Activated CD8-positive, alpha-beta memory T cell treated with anti-CD3 and anti-CD28 coated beads, Interleukin-2, amount 50 U/mL, for 4 hours (primary cell): Measurements from ENCODE around the gene RETREG1.
"Not testable (repeated sequence)": the region's sequence is repeated elsewhere in the genome, so short reads cannot be mapped to it uniquely, and the experiment has no call there.

Experiments used
- DNase-seq: peaks from one replicate; pipeline ENCODE4 v3.0.0-alpha.2; 2020

The RETREG1 gene

DNA sequence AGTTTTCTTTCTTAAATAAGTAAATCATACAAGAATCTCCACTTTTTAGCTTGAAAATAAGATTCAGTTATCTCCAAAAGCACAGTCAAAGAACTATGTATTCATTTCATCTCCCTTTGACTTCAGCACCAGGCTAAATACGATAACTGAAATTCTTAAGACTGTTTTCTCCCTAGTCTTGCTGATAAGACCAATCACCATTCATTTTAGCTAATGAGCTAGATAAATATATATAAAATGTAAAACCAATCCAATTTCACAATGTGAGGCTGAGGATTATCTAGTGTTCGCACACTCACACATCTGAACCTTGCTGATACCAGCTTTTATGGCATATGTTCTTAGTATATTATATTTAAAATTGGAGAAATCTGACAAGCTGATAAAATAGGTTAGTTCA, 133.9 kb downstream of the RETREG1 start:
- DNase-seq: no peak

DNA sequence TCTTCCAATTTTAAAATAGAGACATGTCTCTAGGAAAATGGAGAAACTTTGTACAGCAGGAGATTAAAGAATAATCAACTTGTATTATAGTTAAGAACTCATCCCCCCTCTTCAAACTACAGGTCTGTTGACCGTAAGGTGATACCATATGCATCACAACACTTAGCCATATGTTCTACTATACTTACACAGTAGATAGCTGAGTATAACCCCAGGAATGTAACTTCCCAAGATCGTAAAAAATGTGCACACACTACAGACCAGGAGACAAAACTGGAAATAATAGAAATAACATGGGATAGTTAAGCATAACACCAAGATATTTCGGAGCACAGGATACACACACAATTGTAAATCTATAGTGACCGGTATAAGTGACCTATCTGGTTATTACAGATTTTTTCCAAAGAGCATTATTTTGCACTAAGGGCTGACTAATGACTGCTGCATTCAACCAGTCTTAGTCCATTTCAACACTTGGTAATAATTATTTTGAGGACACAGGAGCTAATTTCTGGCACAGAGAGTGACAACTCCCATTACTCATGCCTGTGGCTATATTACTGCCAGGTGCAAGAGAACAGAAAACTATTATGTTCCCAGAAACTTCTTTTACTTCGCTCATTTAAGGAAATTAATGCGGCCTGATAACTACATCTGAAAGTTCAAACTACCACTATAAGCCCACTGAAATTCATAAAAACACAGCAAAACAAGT, 135.8 kb downstream of the RETREG1 start:
- DNase-seq: no peak

DNA sequence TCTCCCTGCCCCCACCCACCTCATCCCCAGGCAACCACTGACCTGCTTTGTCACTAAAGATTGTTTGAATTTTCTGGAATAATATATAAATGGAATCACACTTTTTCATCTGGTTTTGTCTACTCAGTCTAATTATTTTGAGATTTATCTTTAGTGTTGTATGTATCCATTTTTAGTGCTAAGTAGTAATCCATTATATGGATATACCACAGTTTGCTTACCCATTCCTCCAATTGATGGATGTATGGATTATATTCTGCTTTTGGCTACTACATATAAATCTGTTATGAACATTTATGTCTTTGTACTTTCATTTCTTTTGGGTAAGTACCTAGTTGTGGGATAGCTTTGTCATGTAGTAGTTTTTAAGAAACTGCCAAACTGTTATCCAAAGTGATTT, 136.7 kb downstream of the RETREG1 start:
- DNase-seq: no peak

- no peak for DNase-seq
Measured at GRCh38 chr5:16477541-16477940, 139.3 kb downstream of the RETREG1 start.

GRCh38 chr5:16476417-16476816, 140.4 kb downstream of the RETREG1 start:
- DNase-seq: not testable (repeated sequence)

DNA sequence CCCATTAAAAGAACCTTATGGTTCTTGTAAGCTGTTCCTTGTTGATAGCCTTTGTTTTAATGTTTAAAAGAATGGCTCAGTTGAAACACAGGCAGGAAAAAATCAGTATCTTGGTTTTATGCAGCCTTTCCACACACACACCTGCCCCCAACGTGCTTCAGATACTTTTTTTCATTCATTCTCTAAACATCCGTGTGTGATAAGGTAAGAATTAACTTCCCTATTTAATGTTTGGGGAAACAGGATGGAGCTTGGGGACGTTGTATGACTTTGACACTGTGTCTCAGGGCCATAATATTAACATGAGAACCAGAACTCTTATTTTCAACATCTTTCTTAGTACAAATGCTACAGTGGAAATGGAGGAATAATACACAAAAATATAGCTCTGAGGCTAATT, 145.4 kb downstream of the RETREG1 start:
- no peak for DNase-seq

DNA sequence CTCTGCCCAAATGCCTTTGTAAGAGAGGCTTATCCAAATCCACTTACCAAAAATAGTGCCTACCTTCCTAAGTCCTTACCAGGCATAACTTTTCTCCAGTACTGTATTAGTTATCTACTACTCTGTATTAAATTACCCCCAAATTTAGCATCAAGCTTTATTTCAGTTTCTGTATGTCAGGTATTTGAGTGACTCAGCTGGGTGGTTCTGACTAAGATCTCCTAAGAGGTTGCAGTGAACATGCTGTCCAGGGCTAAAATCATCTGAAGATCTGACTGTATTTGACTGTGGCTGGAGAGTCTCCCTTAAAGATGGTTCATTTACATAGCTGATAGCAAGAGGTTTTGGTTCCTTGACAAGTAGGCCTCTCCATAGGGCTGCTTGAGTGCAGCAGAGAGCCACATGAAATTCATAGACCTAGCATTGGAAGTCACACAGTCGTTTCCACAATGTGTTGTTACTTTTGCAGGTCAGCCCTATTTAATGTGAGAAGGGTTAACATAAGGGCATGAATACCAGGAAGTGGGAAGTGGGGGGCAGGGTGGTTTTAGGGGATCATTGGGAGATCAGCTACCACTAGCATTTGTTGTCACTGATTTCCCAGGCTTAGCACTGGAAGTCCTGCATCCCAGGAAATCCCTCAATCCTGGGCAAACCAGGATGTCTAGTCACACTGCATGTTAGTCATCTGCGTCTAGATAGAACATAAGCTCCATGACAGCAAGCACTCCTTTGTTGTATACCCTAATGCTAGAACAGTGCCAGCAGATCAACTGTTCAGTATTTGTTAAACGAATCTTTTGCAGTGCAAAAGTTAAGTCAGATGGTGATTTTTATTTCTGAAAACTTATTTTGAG, 149.2 kb downstream of the RETREG1 start:
- DNase-seq: no peak

DNA sequence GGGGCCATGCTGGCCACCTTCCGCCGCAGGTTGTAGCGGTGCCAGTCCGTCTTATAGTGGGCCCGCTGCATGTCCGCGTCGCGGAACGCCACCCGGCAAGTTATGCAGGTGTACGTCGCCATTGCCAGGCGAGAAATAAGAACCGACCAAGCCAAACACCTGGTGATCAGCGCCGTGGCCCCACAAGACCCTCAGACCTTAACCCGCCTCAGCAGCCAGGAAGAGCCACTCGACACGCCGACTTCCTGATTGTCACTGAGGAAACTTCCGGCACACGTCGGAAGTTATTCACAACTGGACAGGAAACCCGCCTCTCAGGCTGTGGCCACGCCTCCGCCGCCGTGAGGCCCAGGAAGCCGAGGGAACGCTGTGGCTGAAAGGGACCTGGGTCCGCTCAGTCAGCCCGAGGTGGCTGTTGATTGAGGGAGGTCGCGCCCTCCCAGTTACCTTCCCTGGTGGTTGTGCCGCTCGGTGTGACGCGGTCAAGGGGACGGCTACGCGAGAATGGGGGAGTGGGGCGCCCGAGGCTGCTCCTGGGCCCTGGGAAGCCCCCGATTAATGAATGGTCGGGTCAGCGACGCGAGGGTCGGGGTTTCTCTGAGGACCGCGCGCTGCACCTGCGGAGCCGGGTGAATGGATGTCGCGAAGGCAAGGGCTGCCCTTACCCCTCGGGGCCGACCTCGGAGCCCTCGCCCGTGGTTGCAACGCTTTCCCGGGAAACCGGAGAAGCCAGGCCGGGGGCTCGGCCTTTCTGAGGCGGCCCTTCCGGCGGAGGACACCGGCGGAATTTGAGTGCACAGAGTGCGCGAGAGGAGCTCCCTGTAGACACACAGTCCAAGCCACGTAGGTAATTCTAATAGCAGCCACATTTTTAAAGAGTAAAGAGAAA, 151.0 kb downstream of the RETREG1 start, which contains the start of gene ZNF622:
TSS of gene ZNF622 (minus strand) at position 257 of the 889 bp plus-strand sequence. CDS start at position 122, 135 bp downstream.
- peak; percentile 87 for DNase-seq

GRCh38 chr5:16464664-16465543, 151.9 kb downstream of the RETREG1 start:
- DNase-seq: no peak

DNA sequence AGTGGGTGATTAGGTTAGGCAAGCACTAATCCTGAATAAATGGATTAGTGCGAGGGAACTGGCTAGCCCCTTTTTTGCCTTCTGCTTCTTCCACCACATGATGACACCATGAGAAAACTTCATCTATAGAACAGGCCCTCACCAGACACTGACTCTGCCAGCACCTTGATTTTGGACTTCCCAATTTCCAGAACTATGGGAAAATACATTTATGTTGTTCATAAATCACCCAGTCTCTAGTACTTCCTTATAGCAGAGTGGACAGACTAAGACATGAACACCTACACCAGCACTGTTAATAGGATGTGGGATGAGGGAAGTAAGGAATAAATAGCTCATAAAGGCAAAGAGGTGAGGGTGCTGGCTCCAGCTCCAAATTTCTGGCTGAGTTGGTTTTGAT, 152.6 kb downstream of the RETREG1 start:
- DNase-seq: no peak

- DNase-seq: no peak
Measured at GRCh38 chr5:16461782-16462181, 155.0 kb downstream of the RETREG1 start.

GRCh38 chr5:16461026-16461425, 155.8 kb downstream of the RETREG1 start:
- no peak for DNase-seq

DNA sequence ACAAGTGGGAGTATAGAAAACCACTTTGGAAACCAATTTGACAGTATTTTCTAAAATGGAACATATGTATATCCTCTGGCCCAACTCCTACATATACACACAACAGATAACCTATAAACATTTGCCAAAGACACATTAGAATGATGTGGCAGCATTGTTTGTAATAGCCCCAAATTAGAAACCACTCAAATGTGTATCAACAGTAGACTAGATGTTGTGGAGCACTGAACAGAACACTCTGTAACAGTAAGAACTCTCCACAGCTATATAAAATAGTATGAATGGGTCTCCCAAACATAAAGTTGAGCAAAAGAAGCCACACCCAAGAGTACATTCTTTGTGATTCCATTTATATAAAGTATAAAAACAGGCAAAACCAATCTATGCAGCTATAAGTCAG, 157.3 kb downstream of the RETREG1 start:
- no peak for DNase-seq

DNA sequence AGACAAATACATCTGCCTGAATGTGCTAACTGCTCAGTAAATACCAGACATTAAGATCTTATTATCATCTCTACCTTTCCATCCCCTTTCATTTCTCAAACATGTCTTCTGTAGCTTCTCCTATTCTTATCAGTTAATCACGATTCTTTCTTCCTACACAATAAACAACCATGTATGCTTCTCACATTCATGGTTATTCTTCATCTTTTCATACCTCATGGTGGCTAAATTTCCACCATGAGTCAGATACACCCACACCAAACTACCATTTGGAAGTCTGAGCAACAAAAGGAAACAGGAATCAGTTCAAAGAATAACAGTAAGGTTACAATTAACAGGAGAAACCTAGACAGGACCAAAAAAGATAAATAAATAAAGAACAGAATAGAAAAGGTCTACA, 158.9 kb downstream of the RETREG1 start:
- DNase-seq: no peak

DNA sequence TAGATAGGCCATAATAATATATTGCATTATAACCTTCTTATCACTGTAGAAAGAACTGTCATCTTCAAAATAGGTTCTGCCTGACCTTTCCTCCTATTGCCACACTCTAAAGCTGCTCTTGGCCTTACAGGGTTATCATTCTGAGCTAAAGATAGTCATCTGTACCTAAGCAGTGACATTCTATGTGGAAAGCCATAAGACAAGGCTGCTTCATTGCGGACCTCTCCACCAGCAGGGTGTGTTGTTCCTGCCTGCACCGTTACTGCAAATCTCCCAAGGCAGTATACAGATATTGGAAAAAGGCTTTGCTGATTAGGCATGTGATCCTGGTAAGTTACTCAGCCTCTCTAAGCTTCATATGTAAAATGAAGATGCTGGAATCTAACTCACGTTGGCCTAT, 159.3 kb downstream of the RETREG1 start:
- DNase-seq: no peak

GRCh38 chr5:16456103-16456832, 160.5 kb downstream of the RETREG1 start:
- peak; percentile 22 for DNase-seq

DNA sequence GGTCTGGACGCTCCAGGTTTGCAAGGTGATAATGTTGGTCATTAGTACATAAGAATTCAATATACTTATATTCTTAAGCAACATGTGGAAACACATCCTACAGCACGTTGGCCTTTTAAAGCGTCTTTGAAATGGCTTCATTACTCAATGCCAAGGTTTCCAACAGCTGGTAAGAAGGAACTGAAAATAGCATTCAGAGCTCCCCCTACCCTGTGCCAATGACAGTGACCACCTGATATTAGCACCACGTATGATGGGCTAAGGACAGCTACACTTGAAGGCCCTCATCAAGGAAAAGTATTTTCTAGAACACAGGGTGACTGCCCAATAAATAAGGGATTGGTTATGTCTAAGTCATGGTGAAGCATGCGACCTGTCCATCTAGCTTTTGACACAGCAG, 161.1 kb downstream of the RETREG1 start:
- no peak for DNase-seq

GRCh38 chr5:16454686-16455085, 162.1 kb downstream of the RETREG1 start:
- no peak for DNase-seq

DNA sequence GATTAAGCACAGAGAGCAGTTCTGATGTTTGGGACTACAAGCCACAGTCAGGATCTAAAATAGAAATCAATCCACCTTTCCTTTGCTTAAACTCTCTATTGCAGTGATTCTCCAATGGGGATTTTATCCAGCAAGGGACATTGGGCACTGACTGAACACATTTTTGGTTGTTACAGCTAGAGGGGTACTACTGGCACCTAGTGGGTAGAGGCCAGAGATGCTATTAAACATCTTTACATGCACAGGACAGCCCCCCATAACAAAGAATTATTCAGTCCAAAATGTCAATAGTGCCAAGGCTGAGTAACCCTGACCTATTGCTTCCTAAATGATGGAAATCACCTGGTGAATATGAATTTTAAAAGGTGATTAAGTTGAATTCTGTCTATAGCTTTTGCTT, 163.2 kb downstream of the RETREG1 start:
- DNase-seq: no peak

- DNase-seq: no peak
Measured at GRCh38 chr5:16450163-16450562, 166.6 kb downstream of the RETREG1 start.

DNA sequence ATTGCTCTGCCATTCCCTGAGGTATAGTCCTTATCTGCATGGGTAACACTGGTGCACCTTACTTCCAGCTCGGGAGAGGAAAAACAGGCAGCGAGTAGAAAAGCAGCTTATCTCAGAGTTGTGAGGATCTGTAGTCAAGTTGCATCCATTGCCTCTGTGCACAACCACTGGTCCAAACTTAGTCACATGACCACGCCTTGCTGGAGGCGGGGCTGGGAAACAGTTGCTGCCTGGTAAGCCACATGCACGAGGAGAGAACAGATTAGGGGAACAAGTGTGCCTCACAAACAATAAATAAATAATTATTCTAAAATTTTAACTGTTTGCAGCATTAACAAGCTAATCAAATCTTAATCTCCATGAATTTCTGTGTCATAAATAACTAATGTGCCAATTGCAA, 169.8 kb downstream of the RETREG1 start:
- DNase-seq: no peak
